Measurements from ENCODE around the gene CDC37.

GRCh38 chr19:10352764-10353671 lies 50.3 kb downstream of the CDC37 start:
- no peak for TF ChIP-seq RAD21 (IDR thresholded peaks at IDR 0.05; ENCODE audit: low read length)
- TF ChIP-seq USF2 (IDR thresholded peaks at IDR 0.05; ENCODE audit: low read depth, low read length): no peak

All from IMR-90 (cell line).